Limb (tissue), 2 donors: ENCODE results near the gene ETF1.
"Not testable (repeated sequence)": the region's sequence is repeated elsewhere in the genome, so short reads cannot be mapped to it uniquely, and the experiment has no call there.

Experiments
- DNase-seq, 2 donors: peaks; one replicate each; pipeline ENCODE4 v3.0.0-alpha.2; 2016; ENCODE audit errors: extremely low spot score in 2 of 2

Gene ETF1

DNA sequence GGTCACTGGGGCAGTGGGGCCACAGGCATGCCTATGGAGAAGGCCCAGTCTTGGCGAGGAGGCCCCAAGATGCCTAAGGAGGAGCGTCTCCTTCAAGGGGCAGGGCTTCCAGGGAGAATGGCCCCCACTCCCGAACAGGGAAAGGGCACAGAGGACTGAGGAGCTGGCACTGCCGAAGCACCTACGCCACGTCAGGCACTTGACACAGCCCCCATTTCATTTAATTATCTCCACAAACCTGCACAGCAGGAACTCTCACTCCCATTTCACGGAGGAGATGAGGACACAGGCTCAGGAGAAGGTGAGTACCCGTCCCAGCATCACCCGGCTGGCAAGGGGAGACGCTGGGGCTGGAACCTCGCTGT, 51.8 kb downstream of the ETF1 start:
- no peak for DNase-seq

GRCh38 chr5:138490648-138491283, 52.3 kb downstream of the ETF1 start:
- no peak for DNase-seq

GRCh38 chr5:138489683-138490061, 53.4 kb downstream of the ETF1 start:
- DNase-seq = no peak

DNA sequence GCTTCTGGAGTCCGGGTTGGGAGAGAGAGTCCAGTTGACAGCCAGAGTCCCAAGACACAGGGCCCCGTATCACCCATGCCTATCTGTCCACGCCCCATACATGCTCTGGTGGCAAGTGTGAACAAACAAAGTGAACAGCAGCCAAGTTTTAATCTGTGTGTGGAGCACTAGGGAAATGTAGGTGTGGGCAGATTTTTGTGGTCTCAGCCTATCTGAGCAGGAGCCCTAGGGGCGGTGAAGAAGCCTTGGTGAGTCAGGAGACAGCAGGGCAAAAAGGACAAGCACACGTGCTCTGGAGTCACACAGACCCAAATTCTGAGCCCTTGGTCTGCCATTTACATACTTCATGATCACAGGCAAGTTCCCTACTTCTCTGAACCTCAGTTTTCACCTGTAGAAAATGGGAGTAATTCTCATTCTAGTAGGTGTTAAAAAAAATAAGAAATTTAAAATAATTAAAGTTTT, 54.5 kb downstream of the ETF1 start:
- DNase-seq = no peak

DNA sequence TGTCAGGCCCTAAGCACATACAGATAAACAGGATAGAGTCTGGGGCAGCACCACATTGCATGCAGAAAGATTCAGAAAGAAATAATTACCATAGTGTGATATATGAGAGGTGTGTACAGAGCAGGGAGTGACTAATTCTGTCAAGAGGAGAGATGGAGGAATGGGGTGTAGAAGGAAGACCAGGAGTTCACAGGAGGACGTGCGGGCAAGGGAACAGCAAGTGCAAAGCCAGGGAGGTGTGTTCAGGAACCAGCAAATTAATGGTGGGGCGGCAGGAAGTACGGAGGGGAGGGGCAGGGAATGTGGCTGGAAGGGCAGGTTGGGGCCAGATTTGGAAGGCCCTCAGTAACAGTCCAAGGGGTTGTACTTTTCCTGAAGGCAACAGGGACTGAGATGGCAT, 60.4 kb downstream of the ETF1 start:
- DNase-seq = no peak

GRCh38 chr5:138476918-138477317, 66.1 kb downstream of the ETF1 start:
- DNase-seq = no peak

GRCh38 chr5:138473151-138473550, 69.9 kb downstream of the ETF1 start:
- DNase-seq = not testable (repeated sequence)

DNA sequence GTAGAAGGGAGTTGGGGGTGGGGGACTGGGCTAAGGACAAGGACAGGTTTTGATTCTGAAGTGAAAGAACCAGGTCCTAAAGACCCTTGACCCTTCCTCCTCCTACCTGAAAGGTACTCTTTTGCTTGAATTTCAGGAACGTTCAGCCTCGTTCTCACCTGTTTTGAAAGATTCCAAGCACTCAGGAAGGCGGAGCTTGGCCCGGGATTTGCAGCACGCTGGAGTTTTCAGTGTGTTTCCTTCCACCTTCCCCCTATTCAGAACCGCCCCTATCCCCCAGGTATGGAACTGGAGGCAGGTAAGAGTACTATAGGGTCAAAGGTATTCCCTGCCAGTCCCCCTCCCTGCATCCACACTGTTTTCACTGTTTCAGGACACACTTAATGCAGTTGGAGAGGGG, 70.7 kb downstream of the ETF1 start:
- DNase-seq = no peak

GRCh38 chr5:138471052-138471361, 72.0 kb downstream of the ETF1 start:
- DNase-seq = no peak

DNA sequence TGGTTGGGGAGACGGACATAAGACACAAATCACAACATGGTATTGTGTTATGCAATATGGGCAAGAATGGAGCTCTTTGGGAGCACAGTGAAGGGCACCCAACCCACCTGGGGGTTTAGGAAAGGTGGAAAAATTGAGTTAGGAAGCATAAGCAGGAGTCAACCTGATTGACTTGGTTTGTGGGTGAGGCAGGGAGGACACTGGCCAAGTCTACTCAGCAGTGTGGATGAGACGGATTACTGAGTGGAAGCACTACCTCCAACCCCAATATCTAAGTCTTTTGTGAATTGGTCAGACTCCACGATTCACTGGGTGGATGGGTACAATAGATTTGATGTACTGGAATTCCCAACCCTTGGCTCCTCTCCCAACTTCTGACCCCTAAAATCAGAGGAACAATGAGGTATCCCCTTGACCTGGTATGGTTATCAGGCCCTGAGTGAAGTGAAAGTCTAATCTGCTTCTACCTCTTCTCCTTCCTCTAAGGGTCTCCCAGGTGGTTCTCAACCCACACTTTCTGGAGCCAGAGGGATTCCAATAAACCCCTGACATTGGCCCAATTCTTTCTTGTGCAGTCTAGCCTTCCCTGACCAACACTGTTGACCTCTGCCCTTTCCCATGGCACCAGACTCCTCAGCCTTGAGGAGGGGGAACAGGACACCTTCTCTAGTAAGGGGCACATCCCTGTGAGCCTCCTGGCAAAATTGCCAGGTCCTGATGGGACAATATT, 72.5 kb downstream of the ETF1 start:
- DNase-seq = peak in 1 of 2 donors; percentile 65

DNA sequence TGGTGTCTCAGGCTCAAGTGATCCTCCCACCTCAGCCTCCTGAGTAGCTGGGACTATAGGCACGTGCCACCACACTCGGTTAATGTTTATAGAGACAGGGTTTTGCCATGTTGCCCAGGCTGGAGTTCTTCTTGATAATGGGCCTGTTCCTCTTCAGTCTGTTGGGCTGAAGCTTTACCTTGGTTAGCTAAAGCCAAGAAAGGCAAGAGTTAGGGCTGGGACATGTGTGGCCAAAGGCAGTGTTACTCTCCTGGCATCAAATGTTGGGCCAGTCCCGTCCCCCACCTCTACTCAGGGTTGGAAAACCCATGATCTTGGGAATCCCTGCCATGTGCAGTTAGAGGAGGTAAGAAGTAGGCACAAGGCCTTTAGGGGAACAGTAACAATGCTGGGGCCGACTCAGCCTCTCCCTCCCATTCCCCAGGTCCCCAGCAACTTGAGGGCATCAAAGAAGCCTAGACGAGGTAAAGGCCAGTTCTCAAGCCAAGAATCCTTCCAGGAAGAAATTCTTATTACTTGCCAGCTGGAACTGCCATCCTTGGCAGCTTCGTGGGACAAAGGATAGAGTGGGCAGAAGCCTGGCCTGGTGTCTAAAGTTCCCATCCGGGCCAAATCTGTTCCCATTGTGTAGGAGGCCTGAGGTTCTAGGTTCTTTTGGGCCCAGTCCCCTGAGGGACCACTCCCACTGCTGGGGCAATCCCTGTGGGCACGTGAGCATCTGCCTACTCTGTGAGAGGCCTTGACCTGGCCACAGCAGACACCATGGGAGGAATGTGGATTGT, 73.3 kb downstream of the ETF1 start:
- DNase-seq = peak; percentile 34 to 85

DNA sequence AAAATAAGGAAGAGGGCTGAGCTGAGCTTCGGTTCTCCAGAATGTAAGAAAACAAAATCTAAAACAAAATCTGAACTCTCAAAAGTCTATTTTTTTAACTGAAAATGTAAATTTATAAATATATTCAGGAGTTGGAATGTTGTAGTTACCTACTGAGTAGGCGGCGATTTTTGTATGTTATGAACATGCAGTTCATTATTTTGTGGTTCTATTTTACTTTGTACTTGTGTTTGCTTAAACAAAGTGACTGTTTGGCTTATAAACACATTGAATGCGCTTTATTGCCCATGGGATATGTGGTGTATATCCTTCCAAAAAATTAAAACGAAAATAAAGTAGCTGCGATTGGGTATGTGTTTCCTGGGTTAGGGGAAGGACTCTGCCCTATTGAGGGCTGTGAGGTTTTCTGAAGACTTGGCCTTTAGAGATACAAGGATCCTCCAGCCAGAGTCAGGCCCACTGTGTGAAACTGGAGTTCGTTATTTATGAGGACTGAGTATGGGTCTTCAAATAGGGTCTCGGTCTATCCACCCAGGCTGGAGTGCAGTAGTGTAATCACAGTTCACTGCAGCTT, 74.0 kb downstream of the ETF1 start:
- no peak for DNase-seq

DNA sequence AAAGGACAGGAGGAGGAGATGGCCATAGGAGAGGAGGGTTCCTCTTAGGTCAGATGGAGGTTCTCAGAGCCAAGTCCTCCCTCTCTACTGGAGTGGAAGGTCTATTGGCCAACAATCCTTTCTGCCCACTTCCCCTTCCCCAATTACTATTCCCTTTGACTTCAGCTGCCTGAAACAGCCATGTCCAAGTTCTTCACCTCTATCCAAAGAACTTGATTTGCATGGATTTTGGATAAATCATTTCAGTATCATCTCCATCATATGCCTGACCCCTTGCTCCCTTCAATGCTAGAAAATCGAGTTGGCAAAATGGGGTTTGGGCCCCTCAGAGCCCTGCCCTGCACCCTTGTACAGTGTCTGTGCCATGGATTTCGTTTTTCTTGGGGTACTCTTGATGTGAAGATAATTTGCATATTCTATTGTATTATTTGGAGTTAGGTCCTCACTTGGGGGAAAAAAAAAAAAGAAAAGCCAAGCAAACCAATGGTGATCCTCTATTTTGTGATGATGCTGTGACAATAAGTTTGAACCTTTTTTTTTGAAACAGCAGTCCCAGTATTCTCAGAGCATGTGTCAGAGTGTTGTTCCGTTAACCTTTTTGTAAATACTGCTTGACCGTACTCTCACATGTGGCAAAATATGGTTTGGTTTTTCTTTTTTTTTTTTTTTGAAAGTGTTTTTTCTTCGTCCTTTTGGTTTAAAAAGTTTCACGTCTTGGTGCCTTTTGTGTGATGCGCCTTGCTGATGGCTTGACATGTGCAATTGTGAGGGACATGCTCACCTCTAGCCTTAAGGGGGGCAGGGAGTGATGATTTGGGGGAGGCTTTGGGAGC, 74.7 kb downstream of the ETF1 start:
- peak in 1 of 2 donors; percentile 60 for DNase-seq

DNA sequence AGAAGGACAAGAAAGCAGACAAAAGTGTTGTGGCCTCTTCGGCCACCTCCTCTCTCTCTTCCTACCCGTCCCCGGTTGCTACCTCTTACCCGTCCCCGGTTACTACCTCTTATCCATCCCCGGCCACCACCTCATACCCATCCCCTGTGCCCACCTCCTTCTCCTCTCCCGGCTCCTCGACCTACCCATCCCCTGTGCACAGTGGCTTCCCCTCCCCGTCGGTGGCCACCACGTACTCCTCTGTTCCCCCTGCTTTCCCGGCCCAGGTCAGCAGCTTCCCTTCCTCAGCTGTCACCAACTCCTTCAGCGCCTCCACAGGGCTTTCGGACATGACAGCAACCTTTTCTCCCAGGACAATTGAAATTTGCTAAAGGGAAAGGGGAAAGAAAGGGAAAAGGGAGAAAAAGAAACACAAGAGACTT, 75.3 kb downstream of the ETF1 start:
- peak in 1 of 2 donors; percentile 58 for DNase-seq

GRCh38 chr5:138466900-138467710, 75.9 kb downstream of the ETF1 start:
- peak in 1 of 2 donors; percentile 65 for DNase-seq

DNA sequence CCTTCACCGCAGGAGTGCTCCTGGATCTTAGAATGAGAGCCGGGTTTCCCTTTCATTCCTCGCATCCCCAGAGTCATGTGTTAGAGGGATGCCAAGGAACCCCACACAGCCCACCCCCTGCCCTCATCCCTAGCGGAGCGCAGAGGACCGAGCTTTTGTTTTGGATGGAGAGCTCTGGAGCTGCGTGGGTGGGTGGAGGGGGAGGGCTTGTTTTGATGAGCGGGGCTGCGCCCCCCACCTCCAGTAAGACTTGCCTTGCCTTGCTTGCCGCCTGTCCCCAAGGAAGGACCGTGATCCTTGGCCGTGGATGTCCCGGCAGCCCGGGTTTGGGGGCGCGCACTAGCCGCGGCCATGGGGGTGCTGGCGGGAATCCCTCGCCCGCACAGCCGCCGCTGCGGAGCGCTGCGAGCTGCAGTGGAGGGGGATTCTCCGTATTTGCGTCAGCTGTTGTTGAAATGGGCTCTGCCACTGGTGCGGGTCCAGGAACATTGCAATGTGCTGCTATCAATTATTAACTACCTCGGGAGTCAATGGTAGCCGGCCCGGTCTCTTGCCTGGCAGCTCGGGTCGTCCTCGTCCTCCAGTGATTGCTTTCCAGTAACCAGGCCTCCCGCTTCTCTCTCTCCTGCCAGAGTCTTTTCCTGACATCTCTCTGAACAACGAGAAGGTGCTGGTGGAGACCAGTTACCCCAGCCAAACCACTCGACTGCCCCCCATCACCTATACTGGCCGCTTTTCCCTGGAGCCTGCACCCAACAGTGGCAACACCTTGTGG, 76.7 kb downstream of the ETF1 start:
- DNase-seq = peak in 1 of 2 donors; percentile 64

- peak in 1 of 2 donors; percentile 96 for DNase-seq
Measured at GRCh38 chr5:138465261-138466124, 77.5 kb downstream of the ETF1 start, which contains the start of gene EGR1. Gene EGR1 (plus strand): TSS chr5:138465479. CDS start chr5:138465762, 283 bp downstream.
